Esophagus muscularis mucosa (tissue), 4 donors: ENCODE results near the gene RAB3D. TPM values are rescaled to one million over a fixed set of nuclear protein-coding genes. Genes with fewer than 3 reads are reported as not detected.
"Not testable (repeated sequence)": the region's sequence is repeated elsewhere in the genome, so short reads cannot be mapped to it uniquely, and the experiment has no call there.

Experiments used
- DNase-seq: peaks from one replicate; pipeline ENCODE4 v3.0.0-alpha.2; 2017; ENCODE audit errors: extremely low spot score
- H3K27ac ChIP-seq, 4 donors: fragments of 200-600 bp; sonication (generic); replicated peaks in 1 of 4; 1 replicate in 3 of 4; 2 replicates in 1 of 4; pipeline ENCODE4 v1.5.1; 2016 to 2019; ENCODE audit warnings: mild to moderate bottlenecking in 1 of 4
- H3K27me3 ChIP-seq, 4 donors: fragments of 200-600 bp; sonication (generic); one replicate each; pipeline versions ENCODE4 v1.5.1 to v1.6.0; 2016 to 2019
- H3K36me3 ChIP-seq, 4 donors: fragments of 200-600 bp; sonication (generic); one replicate each; pipeline ENCODE4 v1.5.1; 2016 to 2019
- H3K4me1 ChIP-seq, 4 donors: fragments of 200-600 bp; sonication (generic); one replicate each; pipeline ENCODE4 v1.5.1; 2016 to 2019
- H3K4me3 ChIP-seq, 4 donors: fragments of 200-600 bp; sonication (generic); 1 replicate in 2 of 4; 2 replicates in 2 of 4; pipeline ENCODE4 v1.5.1; 2016 to 2019; ENCODE audit warnings: mild to moderate bottlenecking in 4 of 4, moderate library complexity in 1 of 4
- H3K9me3 ChIP-seq, 4 donors: fragments of 200-600 bp; sonication (generic); 1 replicate in 3 of 4; 2 replicates in 1 of 4; pipeline ENCODE4 v1.5.1; 2016 to 2019
- CTCF ChIP-seq, 3 experiments: fragments of 200-600 bp in 2 of 3; fragments of 450-650 bp in 1 of 3; sonication (generic) in 2 of 3; IDR thresholded peaks; one replicate each; pipeline ENCODE4 v1.5.1; 2017 to 2019; ENCODE audit warnings: antibody characterized with exemption in 3 of 3, mild to moderate bottlenecking in 2 of 3, moderate library complexity in 1 of 3
- EP300 ChIP-seq: sonication (generic); formaldehyde crosslinking; IDR thresholded peaks from one replicate; pipeline ENCODE4 v1.6.1; 2017; ENCODE audit warnings: antibody characterized with exemption
- POLR2A ChIP-seq: fragments of 450-650 bp; IDR thresholded peaks from one replicate; pipeline ENCODE4 v1.6.1; 2017; ENCODE audit warnings: antibody characterized with exemption, moderate library complexity, mild to moderate bottlenecking, low read depth
- POLR2AphosphoS5 ChIP-seq, 2 donors: sonication (generic); formaldehyde crosslinking; IDR thresholded peaks; one replicate each; pipeline ENCODE4 v1.6.1; 2017; ENCODE audit warnings: antibody characterized with exemption in 2 of 2
- WGBS: methylation state at CpG from one replicate; pipeline ENCODE4 v1.1.5; 2018; 5-methylcytosine and 5-hydroxymethylcytosine counted together
- intact Hi-C: fragments of 100-400 bp; cut with DNase I; formaldehyde crosslinking; loops from one replicate; pipeline ENCODE4 v1.15.1; 2023
- total RNA-seq, 4 donors: library from RNA; depleted of rRNA; stranded (reverse); fragments of >200 nt; gene quantifications; one replicate each; pipeline versions ENCODE4 v1.1.0 to v1.2.1, GENCODE V29; 2016

The RAB3D gene
- total RNA-seq, 4 donors from 2014 or later, result 15.1 to 40.3 (median 27.9) TPM

- Histone ChIP-seq H3K27me3 (no peaks in the 10 kb centered on the region), H3K27ac (peak overlapping the region; percentile 76 to 94 (median 88)), H3K9me3 (no peaks in the 10 kb centered on the region), H3K36me3 (peaks cover 23 to 60% (median 57%) of the 10 kb centered on the region in 4 donors), H3K4me3 (peak overlapping the region; percentile 71 to 97 (median 89)), H3K4me1 (peaks cover 18 to 44% (median 32%) of the 10 kb centered on the region in 4 donors)
- 29% methylated on average over 19 of the region's 21 CpGs for WGBS
- intact Hi-C loops, result no loop called here
- no peak for DNase-seq
- TF ChIP-seq POLR2AphosphoS5 (IDR thresholded peaks at IDR 0.05) (no peak), EP300 (no peak), POLR2A (no peak)
Observed at GRCh38 chr19:11338569-11339253, 746 bp downstream of the RAB3D start.

GRCh38 chr19:11338121-11338520 is 1.3 kb downstream of the RAB3D start:
- Histone ChIP-seq H3K4me3 (peak overlapping the region in 3 of 4 donors; percentile 86 to 97 (median 92)), H3K9me3 (no peaks in the 10 kb centered on the region), H3K27me3 (no peaks in the 10 kb centered on the region), H3K36me3 (peaks cover 29 to 61% (median 60%) of the 10 kb centered on the region in 4 donors), H3K27ac (peak overlapping the region; percentile 76 to 94 (median 88)), H3K4me1 (peaks cover 16 to 38% (median 27%) of the 10 kb centered on the region in 4 donors)
- DNase-seq, result no peak
- WGBS, result 87% methylated on average over 7 of the region's 7 CpGs
- no peak for TF ChIP-seq POLR2AphosphoS5 (IDR thresholded peaks at IDR 0.05)
- no peak for TF ChIP-seq EP300
- TF ChIP-seq POLR2A, result no peak
- no peak for TF ChIP-seq CTCF (IDR thresholded peaks at IDR 0.05)
- intact Hi-C loops, result no loop called here

- peaks cover 34 to 61% (median 60%) of the 10 kb centered on the region in 4 donors for H3K36me3 ChIP-seq
- DNase-seq, result no peak
- 70% methylated on average over 14 of the region's 14 CpGs for WGBS
- H3K4me3 ChIP-seq, result no peak overlapping the region
- no peaks in the 10 kb centered on the region for H3K27me3 ChIP-seq
- TF ChIP-seq POLR2AphosphoS5 (IDR thresholded peaks at IDR 0.05) (no peak), POLR2A (no peak), EP300 (no peak), CTCF (IDR thresholded peaks at IDR 0.05) (no peak)
- peaks cover 16 to 31% (median 22%) of the 10 kb centered on the region in 4 donors for H3K4me1 ChIP-seq
- intact Hi-C loops, result no loop called here
- H3K27ac ChIP-seq, result no peak overlapping the region
- H3K9me3 ChIP-seq, result no peaks in the 10 kb centered on the region
Observed at GRCh38 chr19:11337080-11337479, 2.4 kb downstream of the RAB3D start.

DNA sequence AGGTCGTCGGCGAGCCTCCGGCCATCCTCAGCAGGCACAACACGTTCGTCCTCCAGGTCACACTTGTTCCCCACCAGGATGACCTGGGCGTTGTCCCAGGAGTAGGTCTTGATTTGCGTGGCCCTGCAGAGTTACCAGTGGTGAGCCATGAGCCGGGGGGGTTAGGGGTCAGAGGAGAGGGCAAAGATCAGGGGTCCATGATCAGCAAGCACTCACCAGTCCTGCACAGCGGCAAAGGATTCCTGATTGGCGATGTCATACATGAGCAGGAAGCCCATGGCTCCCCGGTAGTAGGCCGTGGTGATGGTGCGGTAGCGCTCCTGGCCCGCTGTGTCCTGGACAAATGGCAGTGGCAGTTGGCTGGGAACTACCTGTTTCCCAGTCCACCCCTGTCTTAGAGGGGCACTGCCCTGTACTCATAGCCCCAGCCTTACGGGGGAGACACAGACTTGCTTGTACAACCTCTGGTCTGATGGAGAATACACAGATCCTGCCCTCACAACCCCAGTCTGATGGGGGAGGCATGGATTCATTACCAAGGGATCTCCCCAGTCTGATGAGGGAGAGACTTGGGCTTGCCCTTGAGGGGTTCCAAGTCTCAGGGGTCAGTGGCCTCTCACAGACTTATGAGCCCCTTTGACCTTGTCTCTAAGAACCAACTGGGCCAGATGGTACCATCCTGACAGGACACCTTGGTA is 3.9 kb downstream of the RAB3D start:
- Histone ChIP-seq H3K27me3 (no peaks in the 10 kb centered on the region), H3K4me3 (no peak overlapping the region), H3K4me1 (peaks cover 16 to 31% (median 22%) of the 10 kb centered on the region in 4 donors), H3K27ac (no peak overlapping the region), H3K9me3 (no peaks in the 10 kb centered on the region), H3K36me3 (peaks cover 34 to 69% (median 61%) of the 10 kb centered on the region in 4 donors)
- 94% methylated on average over 9 of the region's 17 CpGs for WGBS
- intact Hi-C loops, result no loop called here
- DNase-seq, result no peak
- TF ChIP-seq POLR2AphosphoS5 (IDR thresholded peaks at IDR 0.05) (no peak), EP300 (no peak), POLR2A (no peak), CTCF (IDR thresholded peaks at IDR 0.05) (no peak)

DNA sequence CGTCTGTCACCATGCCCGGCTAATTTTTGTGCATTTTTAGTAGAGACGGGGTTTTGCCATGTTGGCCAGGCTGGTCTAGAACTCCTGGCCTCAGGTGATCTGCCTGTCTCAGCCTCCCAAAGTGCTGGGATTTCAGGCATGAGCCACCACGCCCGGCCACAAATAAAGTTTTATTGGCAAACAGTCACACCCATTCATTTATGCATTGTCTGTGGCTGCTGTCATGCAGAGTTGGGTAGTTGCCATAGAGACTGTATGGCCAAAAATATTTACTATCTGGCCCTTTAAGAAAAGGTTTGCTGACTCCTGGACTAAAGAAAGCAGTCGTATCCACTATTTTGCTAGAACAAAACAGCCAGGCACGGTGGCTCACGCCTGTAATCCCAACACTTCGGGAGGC is 5.6 kb downstream of the RAB3D start:
- H3K4me3 ChIP-seq, H3K27ac ChIP-seq, DNase-seq, H3K27me3 ChIP-seq, intact Hi-C loops, H3K9me3 ChIP-seq: not testable (repeated sequence)
- Histone ChIP-seq H3K4me1 (peaks cover 5 to 18% (median 12%) of the 10 kb centered on the region in 4 donors), H3K36me3 (peaks cover 34 to 86% (median 78%) of the 10 kb centered on the region in 4 donors)
- 83% methylated on average over 9 of the region's 9 CpGs for WGBS
